GM19238 (cell line): ENCODE measurements around the gene HIVEP1.
"Not testable (repeated sequence)": the region's sequence is repeated elsewhere in the genome, so short reads cannot be mapped to it uniquely, and the experiment has no call there.

Experiments
- DNase-seq: peaks from one replicate; pipeline ENCODE4 v3.0.0; 2011; ENCODE audit warnings: low spot score; ENCODE audit not compliant: insufficient read length

The HIVEP1 gene

GRCh38 chr6:12083302-12083701 lies 71.2 kb downstream of the HIVEP1 start:
- no peak for DNase-seq

- DNase-seq, result no peak
These were observed 71.7 kb downstream of the HIVEP1 start for GRCh38 chr6:12083763-12084162.

GRCh38 chr6:12084681-12085080 lies 72.6 kb downstream of the HIVEP1 start:
- no peak for DNase-seq

GRCh38 chr6:12088531-12088930 lies 76.4 kb downstream of the HIVEP1 start:
- no peak for DNase-seq

- no peak for DNase-seq
These were observed 78.6 kb downstream of the HIVEP1 start for GRCh38 chr6:12090714-12091113.

- no peak for DNase-seq
These were observed 80.7 kb downstream of the HIVEP1 start for GRCh38 chr6:12092762-12093161.

- no peak for DNase-seq
These were observed 82.6 kb downstream of the HIVEP1 start for GRCh38 chr6:12094689-12095088.

GRCh38 chr6:12096342-12096741 lies 84.2 kb downstream of the HIVEP1 start:
- no peak for DNase-seq

- DNase-seq, result no peak
These were observed 85.7 kb downstream of the HIVEP1 start for GRCh38 chr6:12097791-12098190.

GRCh38 chr6:12099623-12100338 lies 87.7 kb downstream of the HIVEP1 start:
- no peak for DNase-seq

- no peak for DNase-seq
These were observed 88.9 kb downstream of the HIVEP1 start for GRCh38 chr6:12101048-12101447.

- no peak for DNase-seq
These were observed 89.7 kb downstream of the HIVEP1 start for GRCh38 chr6:12101653-12102312.

- no peak for DNase-seq
These were observed 90.2 kb downstream of the HIVEP1 start for GRCh38 chr6:12102350-12102749.

GRCh38 chr6:12103158-12103557 lies 91.0 kb downstream of the HIVEP1 start:
- no peak for DNase-seq

- DNase-seq, result no peak
These were observed 93.2 kb downstream of the HIVEP1 start for GRCh38 chr6:12105271-12105670.

- DNase-seq, result not testable (repeated sequence)
These were observed 96.3 kb downstream of the HIVEP1 start for GRCh38 chr6:12108376-12108775.

- no peak for DNase-seq
These were observed 98.6 kb downstream of the HIVEP1 start for GRCh38 chr6:12110523-12111362.

- no peak for DNase-seq
These were observed 99.2 kb downstream of the HIVEP1 start for GRCh38 chr6:12111363-12111670.

GRCh38 chr6:12112540-12113189 lies 100.6 kb downstream of the HIVEP1 start:
- no peak for DNase-seq

GRCh38 chr6:12113190-12113577 lies 101.1 kb downstream of the HIVEP1 start:
- no peak for DNase-seq

GRCh38 chr6:12114055-12114503 lies 102.0 kb downstream of the HIVEP1 start:
- no peak for DNase-seq

GRCh38 chr6:12115001-12115400 lies 102.9 kb downstream of the HIVEP1 start:
- no peak for DNase-seq
